ENCODE measurements around the gene F2RL3.

F2RL3 gene

DNA sequence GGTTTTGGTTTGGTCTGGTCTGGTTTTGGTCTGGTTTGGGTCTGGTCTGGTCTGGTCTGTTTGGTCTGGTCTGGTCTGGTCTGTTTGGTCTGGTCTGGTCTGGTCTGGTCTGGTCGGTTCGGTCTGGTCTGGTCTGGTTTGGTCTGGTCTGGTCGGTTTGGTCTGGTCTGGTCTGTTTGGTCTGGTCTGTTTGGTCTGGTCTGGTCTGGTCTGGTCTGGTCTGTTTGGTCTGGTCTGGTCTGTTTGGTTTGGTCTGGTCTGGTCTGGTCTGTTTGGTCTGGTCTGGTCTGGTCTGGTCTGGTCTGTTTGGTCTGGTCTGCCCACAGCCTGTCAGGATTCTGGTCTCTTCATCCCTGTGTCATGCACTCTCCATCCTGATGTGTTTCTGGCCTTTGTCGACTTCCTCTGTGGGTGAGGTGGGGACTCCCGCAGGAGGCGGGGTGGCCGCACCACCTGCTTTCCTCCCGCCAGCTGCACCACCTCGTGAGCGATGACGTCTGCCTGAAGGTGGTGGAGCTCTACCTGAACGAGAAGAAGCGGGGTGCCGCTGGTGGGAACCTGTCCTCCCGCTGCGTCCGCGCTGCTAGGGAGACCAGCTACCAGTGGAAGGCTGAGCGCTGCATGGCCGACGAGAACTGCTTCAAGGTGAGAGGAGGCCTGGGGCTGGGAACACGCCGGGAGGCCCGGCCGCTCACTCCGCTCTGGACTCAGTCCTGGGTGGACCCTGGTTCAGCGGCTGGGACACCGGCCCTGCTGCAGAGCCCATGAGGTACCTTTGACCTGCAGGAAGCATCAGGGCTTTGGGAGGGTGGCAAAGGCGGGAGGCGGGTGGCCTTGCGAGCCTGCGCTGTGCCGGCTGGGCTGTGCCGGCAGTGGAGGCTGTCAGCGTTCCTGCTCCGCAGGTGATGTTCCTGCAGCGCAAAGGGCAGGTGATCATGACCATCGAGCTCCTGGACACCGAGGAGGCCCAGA is 12.9 kb upstream of the F2RL3 start:
- DNase-seq, result no peak

DNA sequence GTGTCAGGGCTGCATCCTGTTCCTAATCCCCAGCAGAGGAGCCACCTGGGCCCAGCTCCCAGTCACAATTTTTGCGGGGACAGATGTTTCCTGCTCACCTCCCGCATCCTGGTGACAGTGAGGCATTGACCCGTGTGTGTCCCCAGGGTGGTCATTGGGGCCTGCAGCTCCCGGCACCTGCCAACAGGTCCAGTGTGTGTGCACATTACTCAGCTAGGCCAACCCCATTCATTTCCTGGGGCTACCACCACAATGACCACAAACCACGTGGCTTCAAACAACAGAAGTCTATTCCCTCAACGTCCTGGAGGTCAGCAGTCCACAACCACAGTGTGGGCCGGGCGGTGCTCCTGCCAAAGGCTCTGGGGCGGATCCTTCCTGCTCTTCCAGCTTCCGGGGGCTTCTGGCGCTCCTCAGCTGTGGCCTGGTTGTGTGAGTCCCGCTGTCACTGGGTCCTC is 11.9 kb upstream of the F2RL3 start:
- no peak for DNase-seq

DNA sequence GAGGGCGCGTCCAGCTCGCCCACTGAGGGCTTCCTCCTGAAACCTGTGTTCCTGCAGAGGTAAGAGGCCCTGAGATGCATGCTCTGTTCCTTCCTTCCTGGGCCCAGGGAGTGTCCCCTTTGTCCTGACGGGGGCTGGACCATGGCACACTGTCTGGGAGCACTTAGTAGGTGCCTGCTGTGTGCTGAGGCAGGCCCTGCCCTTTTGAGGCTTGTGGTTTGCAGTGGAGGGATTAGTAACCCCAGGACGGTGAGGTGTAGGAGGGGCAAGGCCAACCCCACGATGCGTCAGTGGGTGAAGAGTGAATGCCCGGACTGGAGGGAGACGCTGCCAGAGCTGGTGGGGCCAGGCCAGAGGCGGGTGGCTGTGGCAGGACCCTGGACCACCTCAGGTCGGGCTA is 11.2 kb upstream of the F2RL3 start:
- no peak for DNase-seq

DNA sequence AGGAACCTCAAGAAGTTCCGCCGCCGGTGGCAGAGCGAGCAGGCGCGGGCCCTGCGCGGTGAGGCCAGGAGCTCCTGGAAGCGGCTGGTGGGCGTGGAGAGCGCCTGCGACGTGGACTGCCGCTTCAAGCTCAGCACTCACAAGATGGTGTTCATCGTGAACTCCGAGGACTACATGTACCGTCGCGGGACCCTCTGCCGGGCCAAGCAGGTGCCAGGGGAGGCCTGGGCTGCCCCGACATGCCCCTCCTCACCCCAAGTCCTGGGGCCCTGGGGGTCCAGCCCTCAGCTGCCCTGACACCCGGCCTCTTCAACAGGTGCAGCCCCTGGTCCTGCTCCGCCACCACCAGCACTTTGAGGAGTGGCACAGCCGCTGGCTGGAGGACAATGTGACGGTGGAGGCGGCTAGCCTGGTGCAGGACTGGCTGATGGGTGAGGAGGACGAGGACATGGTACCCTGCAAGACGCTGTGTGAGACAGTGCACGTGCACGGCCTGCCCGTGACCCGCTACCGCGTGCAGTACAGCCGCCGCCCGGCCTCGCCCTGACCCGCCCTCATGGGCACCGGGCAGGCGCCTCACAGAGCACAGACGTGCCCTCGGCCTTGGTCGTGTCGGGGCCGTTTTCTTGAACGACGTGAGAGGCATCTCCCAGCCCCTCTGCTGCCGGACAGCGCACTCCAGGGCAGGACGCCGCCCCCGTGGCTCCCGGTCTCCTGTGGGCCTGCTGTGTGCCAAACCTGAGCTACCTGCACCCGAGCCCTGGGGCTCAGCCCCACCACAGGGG is 10.4 kb upstream of the F2RL3 start:
- DNase-seq, result no peak

DNA sequence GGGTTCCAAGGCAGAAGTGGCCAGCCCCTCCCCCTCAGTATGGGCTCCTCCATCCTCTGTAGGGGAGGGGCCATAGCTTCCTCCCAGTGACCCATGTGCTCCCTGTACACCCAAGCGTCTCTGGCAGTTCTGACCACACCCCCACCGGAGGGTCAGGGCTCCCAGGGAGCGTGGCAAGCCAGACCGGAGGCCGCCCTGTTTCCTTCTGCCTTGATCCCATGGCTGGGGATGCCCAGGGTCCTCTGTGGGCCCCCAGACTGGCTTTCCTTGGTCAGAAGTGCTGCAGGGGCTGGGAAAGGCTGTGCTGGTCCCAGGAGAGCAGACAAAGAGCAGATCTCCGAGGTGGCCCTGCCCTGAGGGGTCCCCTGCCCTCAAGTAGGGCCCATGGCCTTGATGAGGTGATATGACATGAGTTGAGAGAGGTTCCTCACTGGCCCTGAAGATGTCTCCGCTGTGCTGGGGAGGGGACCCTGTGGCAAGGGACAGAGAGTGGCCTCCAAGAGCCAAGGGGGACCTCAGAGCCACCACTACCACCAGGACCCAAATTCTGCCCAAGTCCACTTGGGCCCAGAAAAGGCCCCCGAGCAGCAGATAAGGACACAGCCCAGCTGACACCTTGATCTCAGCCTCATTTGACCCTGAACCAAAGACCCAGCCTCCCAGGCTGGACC is 7.8 kb upstream of the F2RL3 start:
- DNase-seq, result no peak

DNA sequence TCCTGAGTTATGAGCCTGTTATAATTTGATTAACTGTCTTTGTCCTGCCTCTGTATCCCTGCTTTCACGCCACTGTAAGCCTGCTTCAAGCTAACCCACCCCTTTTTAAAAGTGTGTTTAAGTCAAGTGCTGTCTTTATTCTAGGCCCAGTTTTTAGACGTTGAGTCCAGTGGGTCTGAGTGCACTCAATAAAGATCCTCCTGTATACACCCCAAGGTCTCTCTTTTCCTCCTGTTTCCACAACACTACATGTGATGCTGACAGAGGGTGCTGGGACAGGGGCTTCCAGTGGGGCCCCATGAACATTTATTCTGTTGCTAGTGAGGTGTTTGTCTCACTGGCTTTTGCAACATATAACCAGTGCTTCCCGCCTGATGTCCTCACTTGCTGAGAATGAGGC is 6.7 kb upstream of the F2RL3 start:
- no peak for DNase-seq

DNA sequence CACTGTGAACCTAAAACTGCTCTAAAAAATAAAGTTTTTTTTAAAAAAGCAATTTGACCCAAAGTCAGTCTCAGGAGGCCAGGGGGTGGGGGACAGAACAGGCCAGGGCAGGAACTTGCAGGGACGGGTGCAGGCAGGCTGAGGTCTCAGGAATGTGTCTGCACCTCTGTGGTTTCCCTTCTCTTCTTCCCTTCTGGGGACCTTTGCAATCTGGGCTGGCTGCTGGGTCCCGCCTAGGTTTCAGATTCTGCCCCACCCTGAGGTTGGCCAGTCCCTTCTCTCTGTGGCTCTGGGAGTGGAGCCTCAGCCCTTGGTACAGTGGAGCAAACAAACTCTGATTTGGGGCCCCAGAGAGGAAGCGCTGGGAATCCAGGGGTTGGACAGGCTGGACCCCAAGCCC is 5.3 kb upstream of the F2RL3 start:
- DNase-seq, result no peak

DNA sequence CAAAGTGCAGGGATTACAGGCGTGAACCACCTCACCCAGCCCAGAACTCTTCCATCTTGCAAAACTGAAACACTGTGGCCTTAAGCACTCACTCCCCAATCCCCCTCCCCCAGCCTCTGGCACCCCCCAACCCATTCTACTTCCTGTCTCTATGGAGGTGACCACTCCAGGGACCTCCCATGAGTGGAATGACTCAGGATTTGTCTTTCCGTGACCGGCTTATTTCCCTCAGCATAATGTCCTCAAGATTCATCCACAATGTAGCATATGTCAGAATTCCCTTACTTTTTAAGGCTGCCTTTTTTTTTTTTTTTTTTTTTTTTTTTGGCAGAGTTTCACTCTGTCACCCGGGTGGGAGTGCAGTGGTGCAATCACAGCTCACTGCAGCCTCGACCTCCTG is 3.6 kb upstream of the F2RL3 start:
- no peak for DNase-seq

DNA sequence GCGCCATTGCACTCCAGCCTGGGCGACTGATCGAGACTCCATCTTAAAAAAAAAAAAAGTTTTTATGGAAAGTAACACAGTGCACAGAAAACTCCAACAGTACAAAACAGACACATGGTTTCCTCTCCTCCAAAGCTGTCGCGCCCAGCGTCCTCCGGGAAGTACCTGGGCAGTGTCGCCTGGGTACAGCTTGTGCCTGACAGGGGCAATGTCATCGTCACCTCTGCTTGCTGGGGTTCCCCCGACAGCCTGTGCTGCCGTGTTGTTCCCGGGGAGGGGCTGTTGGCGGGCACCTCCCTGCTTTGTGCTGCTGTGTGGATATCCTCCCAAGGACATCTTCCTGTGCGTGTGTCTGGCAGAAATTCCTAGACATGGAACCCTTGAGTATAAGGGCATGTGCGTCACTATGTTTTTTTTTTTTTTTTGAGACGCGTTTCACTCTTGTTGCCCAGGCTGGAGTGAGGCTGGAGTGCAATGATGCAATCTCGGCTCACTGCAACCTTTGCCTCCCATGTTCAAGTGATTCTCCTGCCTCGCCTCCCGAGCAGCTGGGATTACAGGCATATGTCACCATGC is 2.4 kb upstream of the F2RL3 start:
- DNase-seq, result no peak

DNA sequence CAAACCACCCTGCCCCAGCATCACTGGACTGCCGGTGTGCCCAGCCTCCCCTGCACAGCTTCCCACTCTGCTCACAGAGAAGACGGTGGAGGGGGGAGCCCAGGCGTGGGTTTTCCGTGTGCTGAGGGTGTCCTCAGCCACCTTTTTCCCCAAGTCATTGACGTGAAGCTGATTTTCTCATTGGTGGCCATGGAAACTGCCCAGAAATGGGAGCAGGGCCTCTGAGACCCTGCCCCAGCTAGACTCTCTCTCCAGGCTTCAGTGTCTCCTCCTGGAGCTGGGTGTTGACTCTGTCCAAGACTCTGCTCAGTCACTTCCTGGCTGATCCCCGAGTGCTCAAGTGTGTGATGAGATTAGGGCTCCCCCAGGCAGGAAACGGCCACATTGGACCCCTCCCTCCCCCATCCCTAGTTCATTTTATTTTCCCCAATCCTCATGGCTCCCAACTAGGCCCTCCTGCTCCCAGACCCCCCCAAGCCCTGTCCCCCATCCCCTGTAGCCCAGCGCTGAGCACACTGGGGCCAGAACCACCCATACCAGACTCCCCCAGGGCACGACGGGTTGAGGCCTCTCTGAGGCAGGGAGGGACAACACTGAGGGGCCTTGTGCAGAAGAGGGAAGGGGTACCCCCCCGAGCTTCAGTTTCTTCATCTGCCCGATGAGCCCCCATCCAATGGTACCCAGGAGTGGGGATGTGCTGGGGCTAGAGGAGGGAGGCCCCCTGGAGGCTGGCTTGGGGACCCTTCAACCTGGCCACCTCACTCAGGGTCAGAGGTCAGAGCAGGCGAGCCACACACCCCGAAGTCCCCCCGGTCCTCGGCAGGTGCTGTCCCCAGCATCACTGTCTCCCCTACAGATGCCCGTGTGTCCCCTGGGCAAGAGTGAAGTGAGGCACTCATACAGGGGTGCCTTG is 1.2 kb upstream of the F2RL3 start:
- no peak for DNase-seq

DNA sequence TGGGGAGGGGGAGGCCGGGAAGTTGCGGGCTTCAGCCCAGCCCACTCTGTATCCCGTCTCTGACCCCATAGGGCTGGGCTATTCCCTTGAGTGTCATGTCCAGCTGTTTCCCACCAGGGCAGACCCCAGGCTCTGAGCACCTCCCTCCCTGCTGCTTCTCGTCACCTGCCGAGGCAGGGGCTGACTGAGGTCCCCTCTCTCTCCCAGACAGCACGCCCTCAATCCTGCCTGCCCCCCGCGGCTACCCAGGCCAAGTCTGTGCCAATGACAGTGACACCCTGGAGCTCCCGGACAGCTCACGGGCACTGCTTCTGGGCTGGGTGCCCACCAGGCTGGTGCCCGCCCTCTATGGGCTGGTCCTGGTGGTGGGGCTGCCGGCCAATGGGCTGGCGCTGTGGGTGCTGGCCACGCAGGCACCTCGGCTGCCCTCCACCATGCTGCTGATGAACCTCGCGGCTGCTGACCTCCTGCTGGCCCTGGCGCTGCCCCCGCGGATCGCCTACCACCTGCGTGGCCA is 625 bp downstream of the F2RL3 start:
- DNase-seq, result no peak

DNA sequence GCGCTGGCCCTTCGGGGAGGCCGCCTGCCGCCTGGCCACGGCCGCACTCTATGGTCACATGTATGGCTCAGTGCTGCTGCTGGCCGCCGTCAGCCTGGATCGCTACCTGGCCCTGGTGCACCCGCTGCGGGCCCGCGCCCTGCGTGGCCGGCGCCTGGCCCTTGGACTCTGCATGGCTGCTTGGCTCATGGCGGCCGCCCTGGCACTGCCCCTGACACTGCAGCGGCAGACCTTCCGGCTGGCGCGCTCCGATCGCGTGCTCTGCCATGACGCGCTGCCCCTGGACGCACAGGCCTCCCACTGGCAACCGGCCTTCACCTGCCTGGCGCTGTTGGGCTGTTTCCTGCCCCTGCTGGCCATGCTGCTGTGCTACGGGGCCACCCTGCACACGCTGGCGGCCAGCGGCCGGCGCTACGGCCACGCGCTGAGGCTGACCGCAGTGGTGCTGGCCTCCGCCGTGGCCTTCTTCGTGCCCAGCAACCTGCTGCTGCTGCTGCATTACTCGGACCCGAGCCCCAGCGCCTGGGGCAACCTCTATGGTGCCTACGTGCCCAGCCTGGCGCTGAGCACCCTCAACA is 1.2 kb downstream of the F2RL3 start:
- no peak for DNase-seq

DNA sequence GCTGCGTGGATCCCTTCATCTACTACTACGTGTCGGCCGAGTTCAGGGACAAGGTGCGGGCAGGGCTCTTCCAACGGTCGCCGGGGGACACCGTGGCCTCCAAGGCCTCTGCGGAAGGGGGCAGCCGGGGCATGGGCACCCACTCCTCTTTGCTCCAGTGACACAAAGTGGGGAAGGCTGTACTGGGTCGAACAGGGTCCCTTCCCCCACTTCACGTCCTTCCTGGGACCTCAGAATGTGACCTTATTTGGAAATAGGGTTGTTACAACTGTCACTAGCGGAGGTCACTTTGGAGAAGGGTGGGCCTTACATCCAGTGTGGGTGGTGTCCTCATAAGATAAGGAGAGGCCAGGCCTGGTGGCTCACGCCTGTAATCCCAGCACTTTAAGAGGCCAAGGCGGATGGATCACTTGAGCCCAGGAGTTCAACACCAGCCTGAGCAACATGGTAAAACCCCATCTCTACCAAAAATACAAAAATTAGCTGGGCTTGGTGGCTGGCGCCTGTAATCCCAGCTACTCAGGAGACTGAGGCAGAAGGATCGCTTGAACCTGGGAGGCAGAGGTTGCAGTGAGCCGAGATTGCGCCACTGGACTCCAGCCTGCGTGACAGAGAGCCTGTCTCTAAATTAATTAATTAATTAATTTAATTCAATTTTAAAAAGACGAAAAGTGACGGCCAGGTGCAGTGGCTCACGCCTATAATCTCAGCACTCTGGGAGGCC is 1.8 kb downstream of the F2RL3 start:
- no peak for DNase-seq

DNA sequence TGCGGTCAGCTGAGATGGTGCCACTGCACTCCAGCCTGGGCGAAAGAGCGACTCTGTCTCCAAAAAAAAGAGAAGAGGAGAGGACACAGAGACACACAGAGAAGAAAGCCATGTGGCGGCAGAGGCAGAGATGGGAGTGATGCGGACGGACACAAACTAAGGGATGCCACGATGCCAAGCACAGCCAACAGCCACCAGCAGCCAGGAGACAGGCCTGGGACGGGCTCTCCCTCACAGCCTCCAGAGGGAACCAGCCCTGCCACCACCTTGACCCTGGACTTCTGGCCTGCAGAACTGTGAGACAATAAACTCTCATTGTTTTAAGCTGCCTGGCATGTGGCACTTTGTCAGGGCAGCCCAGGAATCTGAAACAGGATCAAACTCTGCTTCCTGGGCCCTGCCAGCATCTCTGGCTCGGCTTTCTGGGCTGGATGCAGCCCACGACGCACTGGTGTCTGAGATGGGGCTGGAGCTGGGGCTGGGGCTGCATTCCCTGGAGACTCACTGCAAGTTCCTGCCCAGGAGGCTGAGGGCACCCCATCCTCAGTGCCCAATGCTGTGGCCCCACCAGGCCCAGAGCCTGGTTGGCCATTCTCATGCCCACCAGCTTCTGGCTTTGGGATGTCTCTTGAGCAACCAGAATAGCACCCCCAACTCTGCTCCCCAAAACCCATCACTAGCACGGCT is 3.0 kb downstream of the F2RL3 start:
- DNase-seq, result no peak

DNA sequence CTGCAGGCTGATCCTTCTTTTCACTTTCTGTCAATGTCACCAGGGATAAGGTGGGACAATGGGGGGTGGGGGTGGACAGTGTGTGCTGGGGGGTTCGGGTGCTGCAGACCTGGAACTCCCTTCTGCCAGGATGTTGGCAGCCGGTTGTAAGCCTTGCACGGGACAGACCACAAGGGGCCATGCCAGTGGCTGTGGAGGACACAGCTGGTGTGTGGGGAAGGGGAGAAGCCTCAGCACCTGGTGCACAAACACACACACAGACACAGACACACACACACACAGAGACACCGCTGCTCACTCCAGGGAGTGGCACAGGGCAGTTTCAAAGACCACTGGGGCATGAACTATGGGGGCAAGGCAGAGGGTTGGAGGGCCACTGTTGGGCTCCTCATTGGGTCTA is 3.6 kb downstream of the F2RL3 start:
- DNase-seq, result no peak

DNA sequence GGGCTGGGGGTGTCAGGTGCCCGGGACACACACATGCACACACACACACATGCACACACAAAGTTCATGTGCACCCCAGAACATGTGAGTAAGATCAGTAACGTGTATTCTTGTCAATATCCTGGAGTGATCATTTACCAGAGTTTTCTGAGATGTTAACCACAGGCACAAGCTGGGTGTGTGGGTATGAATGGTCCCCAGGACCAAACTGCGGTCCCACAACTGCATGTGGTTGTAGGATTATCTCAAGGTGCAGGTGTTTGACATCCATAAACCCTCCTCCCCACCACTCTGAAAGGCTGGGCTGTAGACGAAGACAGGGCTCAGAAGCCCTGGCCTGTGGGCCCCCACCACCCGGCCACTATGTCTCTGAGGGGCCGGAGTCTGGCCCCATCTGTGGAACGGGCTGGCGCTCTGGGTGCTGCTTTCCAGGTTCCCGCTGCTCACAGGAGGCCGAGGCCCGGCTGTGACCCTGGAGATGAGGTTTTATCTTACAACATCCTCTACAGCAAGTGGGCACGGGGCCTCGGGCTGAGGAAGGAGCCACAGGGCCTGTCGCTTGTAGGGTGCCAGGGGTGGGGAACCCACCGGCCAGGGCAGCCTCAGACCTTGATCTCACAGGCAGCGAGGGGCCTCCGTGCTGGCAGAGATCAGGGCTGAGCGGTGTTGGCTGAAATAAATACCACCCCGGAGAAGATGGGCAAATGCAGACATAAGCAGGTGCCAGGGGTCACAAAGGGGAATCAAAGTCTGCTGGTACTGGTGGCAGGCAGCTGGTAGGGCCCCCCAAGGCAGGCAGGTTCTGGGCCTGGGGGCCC is 4.3 kb downstream of the F2RL3 start:
- DNase-seq, result no peak

DNA sequence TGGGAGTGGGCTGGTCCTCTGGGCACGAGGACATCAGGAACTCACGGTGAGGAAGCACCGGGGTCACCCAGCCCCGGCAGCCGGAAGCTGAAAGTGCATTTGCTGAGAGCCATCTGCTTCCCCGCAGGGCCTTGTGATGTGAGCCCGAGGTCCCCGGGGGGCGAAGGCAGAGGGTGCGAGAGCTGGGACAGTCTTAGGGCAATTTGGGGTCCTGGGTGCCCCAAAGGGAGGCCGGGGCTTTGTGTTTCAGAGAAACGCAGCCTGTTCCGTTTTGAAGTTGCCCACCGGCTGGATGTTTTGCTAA is 4.8 kb downstream of the F2RL3 start:
- no peak for DNase-seq

DNA sequence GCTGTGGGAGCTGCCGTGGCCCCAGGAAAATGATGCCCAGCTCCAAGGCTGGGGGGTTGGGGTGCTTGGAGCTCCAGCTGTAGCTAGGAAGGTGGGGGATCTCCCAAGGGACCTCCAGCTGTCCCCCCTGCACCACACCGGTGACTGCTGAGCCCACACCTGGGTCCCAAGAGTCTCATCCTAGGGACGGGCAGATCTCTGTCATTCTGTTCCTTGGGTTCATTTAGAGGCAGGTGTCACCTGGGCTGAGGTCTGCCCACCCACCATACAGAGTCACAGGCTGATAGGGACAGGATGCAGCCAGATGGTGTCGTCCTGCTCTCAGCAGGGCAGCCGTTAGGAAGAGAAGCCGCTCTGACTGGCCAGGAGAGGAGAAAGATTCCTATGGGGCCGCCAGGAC is 5.3 kb downstream of the F2RL3 start:
- no peak for DNase-seq

DNA sequence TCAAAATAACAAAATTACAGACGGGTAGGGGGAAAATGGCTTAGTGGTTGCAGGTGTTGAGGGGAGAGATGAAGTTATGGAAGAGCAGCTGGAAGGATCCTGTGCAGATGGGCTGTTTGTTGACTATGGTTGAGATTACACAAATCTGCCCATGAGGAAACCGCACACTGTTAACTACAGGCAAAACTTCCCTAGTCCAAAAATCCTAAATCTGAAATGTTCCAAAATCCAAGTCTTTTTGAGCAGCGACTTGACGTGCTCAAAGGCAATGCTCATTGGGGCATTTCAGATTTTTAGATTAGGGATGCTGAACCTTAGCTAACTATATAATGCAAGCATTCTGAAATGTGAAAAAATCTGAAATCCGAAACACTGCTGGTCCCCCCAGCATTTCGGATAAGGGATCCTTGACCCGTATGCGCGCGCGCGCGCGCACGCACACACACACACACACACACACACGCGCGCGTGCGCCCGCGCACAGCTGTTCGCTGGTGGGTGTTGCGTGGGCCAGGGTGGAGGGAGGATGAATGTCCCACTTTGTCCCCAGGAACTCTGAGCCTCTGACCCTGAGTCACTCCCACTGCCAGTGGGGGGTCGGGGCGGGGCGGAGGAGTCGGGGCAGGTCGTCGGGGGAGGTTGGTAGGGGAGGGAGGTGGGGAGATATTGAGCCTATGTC is 6.8 kb downstream of the F2RL3 start:
- no peak for DNase-seq

Measured in NCI-H1694 (cell line).